ENCODE data around the gene CHID1.

CHID1 gene

GRCh38 chr11:843818-844692, 66.6 kb downstream of the CHID1 start:
- peak; percentile 80 for FAIRE-seq
- TF ChIP-seq TAF1 (IDR thresholded peaks at IDR 0.05; ENCODE audit: borderline replicate concordance, low read depth, low read length), result no peak
- no peak for TF ChIP-seq POLR2A (IDR thresholded peaks at IDR 0.05; ENCODE audit: low read depth, low read length)
- no peak for TF ChIP-seq POLR2AphosphoS5 (IDR thresholded peaks at IDR 0.05; ENCODE audit: low read depth, low read length)
- DNase-seq (ENCODE audit: insufficient read length), result no peak

GRCh38 chr11:843086-843734, 67.4 kb downstream of the CHID1 start:
- TF ChIP-seq TAF1 (IDR thresholded peaks at IDR 0.05; ENCODE audit: borderline replicate concordance, low read depth, low read length) (no peak), POLR2A (IDR thresholded peaks at IDR 0.05; ENCODE audit: low read depth, low read length) (no peak), POLR2AphosphoS5 (IDR thresholded peaks at IDR 0.05; ENCODE audit: low read depth, low read length) (no peak)
- DNase-seq (ENCODE audit: insufficient read length), result no peak
- peak; percentile 67 for FAIRE-seq

- TF ChIP-seq TAF1 (IDR thresholded peaks at IDR 0.05; ENCODE audit: borderline replicate concordance, low read depth, low read length) (peak; percentile 97), POLR2A (IDR thresholded peaks at IDR 0.05; ENCODE audit: low read depth, low read length) (peak; percentile 99), POLR2AphosphoS5 (IDR thresholded peaks at IDR 0.05; ENCODE audit: low read depth, low read length) (peak; percentile 99)
- DNase-seq (ENCODE audit: insufficient read length), result peak; percentile 97
- peak; percentile 100 for FAIRE-seq
Observed at GRCh38 chr11:842370-843002, 68.1 kb downstream of the CHID1 start, which contains the start of the genes POLR2L and TSPAN4. POLR2L (minus strand) TSS chr11:842529; CDS start chr11:842508, 21 bp downstream. TSPAN4 (plus strand) TSS chr11:842852; CDS start chr11:850305, 7,453 bp downstream.

- no peak for FAIRE-seq
- no peak for DNase-seq (ENCODE audit: insufficient read length)
- TF ChIP-seq POLR2A (IDR thresholded peaks at IDR 0.05; ENCODE audit: low read depth, low read length) (no peak), POLR2AphosphoS5 (IDR thresholded peaks at IDR 0.05; ENCODE audit: low read depth, low read length) (no peak), TAF1 (IDR thresholded peaks at IDR 0.05; ENCODE audit: borderline replicate concordance, low read depth, low read length) (no peak)
Observed at GRCh38 chr11:841981-842369, 68.6 kb downstream of the CHID1 start.

DNA sequence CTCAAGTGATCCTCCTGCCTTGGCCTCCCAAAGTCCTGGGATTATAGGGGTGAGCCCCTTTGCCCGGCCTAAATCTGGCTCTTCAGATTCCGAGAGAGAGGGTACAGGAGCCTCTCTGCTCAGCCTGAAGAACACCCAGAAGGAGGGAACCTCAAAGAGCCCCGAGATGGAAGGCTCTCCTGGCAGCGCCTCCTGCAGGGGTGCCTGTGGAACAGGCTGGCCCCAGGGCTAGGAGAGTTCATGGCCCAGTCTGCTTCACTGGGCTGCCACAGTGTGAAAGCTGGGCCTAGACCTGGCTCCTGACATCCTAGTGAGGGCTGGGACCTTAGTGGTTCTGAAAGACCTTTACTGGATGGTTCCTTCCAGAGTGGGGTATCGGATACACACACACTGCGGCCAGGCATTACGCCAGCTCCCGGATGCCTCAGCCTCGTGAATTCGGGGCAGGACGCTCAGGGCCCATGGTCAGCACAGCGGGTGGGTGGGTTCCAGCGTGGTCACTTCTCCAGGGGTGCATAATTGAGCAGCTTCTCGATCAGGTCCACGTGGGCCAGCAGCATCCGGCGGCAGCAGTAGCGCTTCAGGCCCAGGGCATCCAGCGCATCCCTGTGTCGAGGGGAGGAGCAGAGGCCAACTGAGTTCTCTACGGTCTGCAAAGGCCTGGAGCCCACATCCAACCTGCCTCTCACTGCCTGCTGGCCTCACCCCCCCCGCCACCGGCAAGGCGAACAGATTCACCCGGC, 70.6 kb downstream of the CHID1 start:
- FAIRE-seq, result no peak

GRCh38 chr11:839280-839623, 71.4 kb downstream of the CHID1 start:
- TF ChIP-seq POLR2A (IDR thresholded peaks at IDR 0.05; ENCODE audit: low read depth, low read length) (no peak), TAF1 (IDR thresholded peaks at IDR 0.05; ENCODE audit: borderline replicate concordance, low read depth, low read length) (no peak), POLR2AphosphoS5 (IDR thresholded peaks at IDR 0.05; ENCODE audit: low read depth, low read length) (no peak)
- no peak for FAIRE-seq

More for the DNA sequence above, 70.6 kb downstream of the CHID1 start:
- TF ChIP-seq POLR2AphosphoS5 (IDR thresholded peaks at IDR 0.05; ENCODE audit: low read depth, low read length), result no peak
- no peak for TF ChIP-seq POLR2A (IDR thresholded peaks at IDR 0.05; ENCODE audit: low read depth, low read length)
- no peak for TF ChIP-seq TAF1 (IDR thresholded peaks at IDR 0.05; ENCODE audit: borderline replicate concordance, low read depth, low read length)
- DNase-seq (ENCODE audit: insufficient read length), result no peak

DNA sequence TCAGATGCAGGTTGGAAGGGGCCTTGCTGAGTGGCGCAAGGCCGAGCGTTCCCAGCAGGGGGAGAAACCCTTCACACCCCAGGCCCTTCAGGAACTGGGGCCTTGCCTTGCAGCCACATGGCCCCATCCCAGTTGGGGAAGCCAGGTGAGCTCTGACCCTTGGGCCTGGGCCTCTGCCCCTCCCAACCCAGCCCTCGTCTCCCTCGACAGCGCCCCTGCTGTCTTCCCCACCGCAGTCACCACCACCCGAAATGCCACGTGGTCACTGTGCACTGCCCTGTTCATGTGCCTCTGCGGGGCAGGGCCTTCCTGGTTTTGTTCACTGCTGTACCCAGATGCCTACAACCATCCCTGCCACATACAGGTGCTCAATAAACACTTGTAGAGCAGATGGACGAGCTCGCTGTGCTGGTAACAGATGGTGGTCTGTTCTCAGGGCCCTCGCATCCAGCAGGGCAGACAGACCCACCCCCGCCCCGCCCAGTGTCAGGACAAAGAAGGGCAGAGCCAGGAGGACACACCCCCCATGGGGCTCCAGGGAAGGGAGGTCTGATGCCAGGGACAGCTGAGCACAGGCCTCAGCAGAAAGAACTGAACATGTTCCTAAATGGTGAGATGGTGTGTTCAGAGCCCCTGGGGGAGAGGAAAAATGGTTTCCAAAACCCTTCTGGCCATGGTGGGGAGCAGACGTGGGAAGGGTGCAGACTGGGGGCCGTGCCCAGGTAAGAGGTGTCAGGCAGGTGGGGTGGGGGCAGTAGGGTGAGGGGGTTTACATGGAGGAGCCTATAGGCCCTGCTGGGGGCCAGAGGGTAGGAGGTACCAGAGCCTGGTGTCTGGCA, 72.0 kb downstream of the CHID1 start:
- TF ChIP-seq POLR2AphosphoS5 (IDR thresholded peaks at IDR 0.05; ENCODE audit: low read depth, low read length), result no peak
- TF ChIP-seq POLR2A (IDR thresholded peaks at IDR 0.05; ENCODE audit: low read depth, low read length), result no peak
- TF ChIP-seq TAF1 (IDR thresholded peaks at IDR 0.05; ENCODE audit: borderline replicate concordance, low read depth, low read length), result no peak
- FAIRE-seq, result no peak
- no peak for DNase-seq (ENCODE audit: insufficient read length)

More at GRCh38 chr11:839280-839623, 71.4 kb downstream of the CHID1 start:
- DNase-seq (ENCODE audit: insufficient read length), result no peak

GRCh38 chr11:837990-838307, 72.7 kb downstream of the CHID1 start:
- TF ChIP-seq TAF1 (IDR thresholded peaks at IDR 0.05; ENCODE audit: borderline replicate concordance, low read depth, low read length), result no peak
- TF ChIP-seq POLR2A (IDR thresholded peaks at IDR 0.05; ENCODE audit: low read depth, low read length), result no peak; the same call in 1 of the 2 replicates
- no peak for TF ChIP-seq POLR2AphosphoS5 (IDR thresholded peaks at IDR 0.05; ENCODE audit: low read depth, low read length)
- FAIRE-seq, result no peak
- no peak for DNase-seq (ENCODE audit: insufficient read length)

DNA sequence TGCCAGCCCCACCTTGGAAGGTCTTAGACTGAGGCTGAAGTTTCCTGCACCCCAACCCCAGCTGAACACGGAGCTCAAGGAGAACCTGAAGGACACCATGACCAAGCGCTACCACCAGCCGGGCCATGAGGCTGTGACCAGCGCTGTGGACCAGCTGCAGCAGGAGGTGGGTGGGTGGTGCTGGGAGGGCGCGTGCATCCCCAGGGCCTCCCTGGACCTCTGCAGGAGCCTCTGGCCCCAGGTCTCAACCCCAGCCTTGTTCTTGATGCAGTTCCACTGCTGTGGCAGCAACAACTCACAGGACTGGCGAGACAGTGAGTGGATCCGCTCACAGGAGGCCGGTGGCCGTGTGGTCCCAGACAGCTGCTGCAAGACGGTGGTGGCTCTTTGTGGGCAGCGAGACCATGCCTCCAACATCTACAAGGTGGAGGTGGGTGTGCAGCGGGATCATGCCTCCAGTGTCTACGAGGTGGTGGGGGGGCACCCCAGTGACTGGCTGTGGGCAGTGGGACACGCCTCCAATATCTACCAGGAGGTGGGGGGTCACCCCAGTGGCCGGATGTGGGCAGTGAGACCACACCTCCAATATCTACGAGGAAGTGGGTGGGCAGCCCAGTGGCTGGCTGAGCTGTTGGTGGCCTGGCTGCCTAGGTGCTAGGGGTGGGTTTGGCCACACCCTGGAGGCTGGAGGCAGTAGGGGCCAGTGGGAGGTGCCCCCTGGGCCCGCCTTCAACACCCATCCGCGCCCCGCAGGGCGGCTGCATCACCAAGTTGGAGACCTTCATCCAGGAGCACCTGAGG, 73.2 kb downstream of the CHID1 start:
- FAIRE-seq (no peak), DNase-seq (ENCODE audit: insufficient read length) (no peak)
- peak; percentile 17; the same call in 1 of the 2 replicates for TF ChIP-seq POLR2AphosphoS5 (IDR thresholded peaks at IDR 0.05; ENCODE audit: low read depth, low read length)
- no peak for TF ChIP-seq TAF1 (IDR thresholded peaks at IDR 0.05; ENCODE audit: borderline replicate concordance, low read depth, low read length)
- TF ChIP-seq POLR2A (IDR thresholded peaks at IDR 0.05; ENCODE audit: low read depth, low read length), result no peak

All from GM12892 (cell line).